ENCODE results near the gene AKTIP. TPM values are rescaled to one million over a fixed set of nuclear protein-coding genes. Genes with fewer than 3 reads are reported as not detected.
A peak's percentile ranks its signal among the peaks of the same experiment; 100 is the strongest.
"Not testable (repeated sequence)": the region's sequence is repeated elsewhere in the genome, so short reads cannot be mapped to it uniquely, and the experiment has no call there.

AKTIP gene
- total RNA-seq, 5 donors from 2014 or later (not counting 1 experiment from before 2014, with no cell fraction given), result 56.3 to 96.8 (median 70.6) TPM

- H3K27me3 ChIP-seq (replicated peaks in 1 of 2; ENCODE audit: control insufficient read depth in 2 of 2, extremely low read depth in 1 of 2, insufficient read depth in 2 of 2, low read length in 1 of 2), result peaks cover 0 to 14% of the 10 kb centered on the region in 2 experiments
- no peak overlapping the region for H3K4me3 ChIP-seq (ENCODE audit: control insufficient read depth in 1 of 2, extremely low read depth in 1 of 2, low read length in 1 of 2)
- no peak overlapping the region for H3K4me3 Mint-ChIP-seq
- ChIA-PET CTCF (no interaction called here), POLR2A (no interaction called here)
- no peaks in the 10 kb centered on the region for H3K9me3 ChIP-seq
- DNase-seq (no peak), ATAC-seq (replicated peaks in 1 of 4) (no peak)
- WGBS (ENCODE audit: insufficient coverage), result 89% methylated on average over 6 of the region's 9 CpGs
- H3K4me1 Mint-ChIP-seq, result peaks cover 24 to 43% (median 32%) of the 10 kb centered on the region in 3 donors
- peaks cover 15 to 28% of the 10 kb centered on the region in 2 experiments for H3K4me1 ChIP-seq (ENCODE audit: control insufficient read depth in 1 of 2, extremely low read depth in 1 of 2, insufficient read depth in 2 of 2, low read length in 2 of 2)
- no peaks in the 10 kb centered on the region for H3K9me3 Mint-ChIP-seq
- H3K36me3 Mint-ChIP-seq, result no peaks in the 10 kb centered on the region
- H3K27ac ChIP-seq (ENCODE audit: low read length), result no peak overlapping the region
- H3K27me3 Mint-ChIP-seq, result peaks cover 7 to 8% of the 10 kb centered on the region in 2 donors
- no peaks in the 10 kb centered on the region for H3K36me3 ChIP-seq (ENCODE audit: control insufficient read depth in 2 of 2, extremely low read depth in 1 of 2, insufficient read depth in 1 of 2, low read length in 1 of 2)
- H3K27ac Mint-ChIP-seq, result no peak overlapping the region
These were observed 38.3 kb upstream of the AKTIP start for GRCh38 chr16:53541326-53541725.

- WGBS (ENCODE audit: insufficient coverage), result 87% methylated on average over 4 of the region's 13 CpGs
- peaks cover 0 to 14% of the 10 kb centered on the region in 2 experiments for H3K27me3 ChIP-seq (replicated peaks in 1 of 2; ENCODE audit: control insufficient read depth in 2 of 2, extremely low read depth in 1 of 2, insufficient read depth in 2 of 2, low read length in 1 of 2)
- DNase-seq; H3K36me3 Mint-ChIP-seq; H3K4me3 ChIP-seq (ENCODE audit: control insufficient read depth in 1 of 2, extremely low read depth in 1 of 2, low read length in 1 of 2); H3K4me3 Mint-ChIP-seq; ATAC-seq (replicated peaks in 1 of 4); H3K36me3 ChIP-seq (ENCODE audit: control insufficient read depth in 2 of 2, extremely low read depth in 1 of 2, insufficient read depth in 1 of 2, low read length in 1 of 2); H3K9me3 Mint-ChIP-seq; H3K27ac Mint-ChIP-seq; H3K27ac ChIP-seq (ENCODE audit: low read length); H3K27me3 Mint-ChIP-seq; CTCF ChIA-PET; H3K9me3 ChIP-seq: not testable (repeated sequence)
- H3K4me1 Mint-ChIP-seq, result peaks cover 12 to 38% (median 23%) of the 10 kb centered on the region in 3 donors
- peaks cover 6 to 30% of the 10 kb centered on the region in 2 experiments for H3K4me1 ChIP-seq (ENCODE audit: control insufficient read depth in 1 of 2, extremely low read depth in 1 of 2, insufficient read depth in 2 of 2, low read length in 2 of 2)
- POLR2A ChIA-PET, result interaction anchor here in 1 of 2 donors (0.6 kb wide), 1 partner anchor 212 kb away, joined by 7 read pairs; no protein-coding TSS in a partner anchor
These were observed 37.0 kb upstream of the AKTIP start for GRCh38 chr16:53539759-53540718.

- H3K9me3 ChIP-seq; H3K4me3 Mint-ChIP-seq; H3K36me3 ChIP-seq (ENCODE audit: control insufficient read depth in 2 of 2, extremely low read depth in 1 of 2, insufficient read depth in 1 of 2, low read length in 1 of 2); H3K27me3 Mint-ChIP-seq; ATAC-seq (replicated peaks in 1 of 4); H3K4me3 ChIP-seq (ENCODE audit: control insufficient read depth in 1 of 2, extremely low read depth in 1 of 2, low read length in 1 of 2); CTCF ChIA-PET; H3K36me3 Mint-ChIP-seq; POLR2A ChIA-PET; H3K27ac ChIP-seq (ENCODE audit: low read length); H3K9me3 Mint-ChIP-seq; DNase-seq; H3K27ac Mint-ChIP-seq: not testable (repeated sequence)
- peaks cover 0 to 14% of the 10 kb centered on the region in 2 experiments for H3K27me3 ChIP-seq (replicated peaks in 1 of 2; ENCODE audit: control insufficient read depth in 2 of 2, extremely low read depth in 1 of 2, insufficient read depth in 2 of 2, low read length in 1 of 2)
- H3K4me1 Mint-ChIP-seq, result peaks cover 8 to 36% (median 21%) of the 10 kb centered on the region in 3 donors
- WGBS (ENCODE audit: insufficient coverage), result 100% methylated on average over 3 of the region's 27 CpGs
- H3K4me1 ChIP-seq (ENCODE audit: control insufficient read depth in 1 of 2, extremely low read depth in 1 of 2, insufficient read depth in 2 of 2, low read length in 2 of 2), result peaks cover 0 to 32% of the 10 kb centered on the region in 2 experiments
These were observed 36.3 kb upstream of the AKTIP start for GRCh38 chr16:53539346-53539745.

- Histone ChIP-seq H3K9me3 (no peaks in the 10 kb centered on the region), H3K36me3 (ENCODE audit: control insufficient read depth in 2 of 2, extremely low read depth in 1 of 2, insufficient read depth in 1 of 2, low read length in 1 of 2) (no peaks in the 10 kb centered on the region), H3K4me1 (ENCODE audit: control insufficient read depth in 1 of 2, extremely low read depth in 1 of 2, insufficient read depth in 2 of 2, low read length in 2 of 2) (peaks cover 0 to 32% of the 10 kb centered on the region in 2 experiments), H3K27ac (ENCODE audit: low read length) (peak overlapping the region; percentile 18), H3K4me3 (ENCODE audit: control insufficient read depth in 1 of 2, extremely low read depth in 1 of 2, low read length in 1 of 2) (no peak overlapping the region), H3K27me3 (replicated peaks in 1 of 2; ENCODE audit: control insufficient read depth in 2 of 2, extremely low read depth in 1 of 2, insufficient read depth in 2 of 2, low read length in 1 of 2) (peaks cover 0 to 12% of the 10 kb centered on the region in 2 experiments)
- WGBS (ENCODE audit: insufficient coverage), result no CpG with 5 or more reads among the region's 5 CpGs
- ATAC-seq (replicated peaks in 1 of 4) (peak in 1 of 4 experiments; percentile 28), DNase-seq (peak in 1 of 35 experiments; percentile 46)
- ChIA-PET POLR2A (no interaction called here), CTCF (interaction anchor here (0.6 to 1.4 kb wide), 2 partner anchors 12 to 353 kb away, joined by 3 read pairs; no protein-coding TSS in a partner anchor)
- Mint-ChIP-seq H3K27ac (no peak overlapping the region), H3K36me3 (no peaks in the 10 kb centered on the region), H3K4me3 (no peak overlapping the region), H3K4me1 (peaks cover 7 to 33% (median 20%) of the 10 kb centered on the region in 3 donors), H3K9me3 (no peaks in the 10 kb centered on the region), H3K27me3 (peaks cover 4 to 7% of the 10 kb centered on the region in 2 donors)
These were observed 34.6 kb upstream of the AKTIP start for GRCh38 chr16:53537626-53538025.

- H3K27ac Mint-ChIP-seq, result no peak overlapping the region
- ATAC-seq (replicated peaks in 1 of 4), result no peak
- H3K4me1 ChIP-seq (ENCODE audit: control insufficient read depth in 1 of 2, extremely low read depth in 1 of 2, insufficient read depth in 2 of 2, low read length in 2 of 2), result peaks cover 0 to 32% of the 10 kb centered on the region in 2 experiments
- H3K9me3 Mint-ChIP-seq, result no peaks in the 10 kb centered on the region
- no peaks in the 10 kb centered on the region for H3K36me3 ChIP-seq (ENCODE audit: control insufficient read depth in 2 of 2, extremely low read depth in 1 of 2, insufficient read depth in 1 of 2, low read length in 1 of 2)
- no peaks in the 10 kb centered on the region for H3K36me3 Mint-ChIP-seq
- no peaks in the 10 kb centered on the region for H3K27me3 Mint-ChIP-seq
- POLR2A ChIA-PET, result no interaction called here
- 100% methylated on average over 2 of the region's 2 CpGs for WGBS (ENCODE audit: insufficient coverage)
- H3K27me3 ChIP-seq (replicated peaks in 1 of 2; ENCODE audit: control insufficient read depth in 2 of 2, extremely low read depth in 1 of 2, insufficient read depth in 2 of 2, low read length in 1 of 2), result no peaks in the 10 kb centered on the region
- CTCF ChIA-PET, result no interaction called here
- no peak for DNase-seq
- H3K4me1 Mint-ChIP-seq, result peaks cover 7 to 30% (median 20%) of the 10 kb centered on the region in 3 donors
- no peak overlapping the region for H3K4me3 ChIP-seq (ENCODE audit: control insufficient read depth in 1 of 2, extremely low read depth in 1 of 2, low read length in 1 of 2)
- H3K4me3 Mint-ChIP-seq, result no peak overlapping the region
- H3K27ac ChIP-seq (ENCODE audit: low read length), result no peak overlapping the region
- no peaks in the 10 kb centered on the region for H3K9me3 ChIP-seq
These were observed 31.2 kb upstream of the AKTIP start for GRCh38 chr16:53534206-53534605.

- ATAC-seq (replicated peaks in 1 of 4), result no peak
- Histone ChIP-seq H3K4me1 (ENCODE audit: control insufficient read depth in 1 of 2, extremely low read depth in 1 of 2, insufficient read depth in 2 of 2, low read length in 2 of 2) (peaks cover 0 to 13% of the 10 kb centered on the region in 2 experiments), H3K27ac (ENCODE audit: low read length) (no peak overlapping the region), H3K9me3 (no peaks in the 10 kb centered on the region), H3K4me3 (ENCODE audit: control insufficient read depth in 1 of 2, extremely low read depth in 1 of 2, low read length in 1 of 2) (no peak overlapping the region), H3K27me3 (replicated peaks in 1 of 2; ENCODE audit: control insufficient read depth in 2 of 2, extremely low read depth in 1 of 2, insufficient read depth in 2 of 2, low read length in 1 of 2) (no peaks in the 10 kb centered on the region), H3K36me3 (ENCODE audit: control insufficient read depth in 2 of 2, extremely low read depth in 1 of 2, insufficient read depth in 1 of 2, low read length in 1 of 2) (no peaks in the 10 kb centered on the region)
- no peaks in the 10 kb centered on the region for H3K36me3 Mint-ChIP-seq
- no peaks in the 10 kb centered on the region for H3K9me3 Mint-ChIP-seq
- POLR2A ChIA-PET, result interaction anchor here in 1 of 2 donors (0.6 kb wide), 2 partner anchors 12 to 277 kb away, joined by 3 to 4 read pairs; no protein-coding TSS in a partner anchor
- peaks cover 7 to 14% (median 10%) of the 10 kb centered on the region in 3 donors for H3K4me1 Mint-ChIP-seq
- H3K27ac Mint-ChIP-seq, result no peak overlapping the region
- no CpG with 5 or more reads among the region's 1 CpG for WGBS (ENCODE audit: insufficient coverage)
- CTCF ChIA-PET, result interaction anchor here in 1 of 2 donors (0.6 to 1.2 kb wide), 2 partner anchors 14 to 710 kb away, joined by 3 to 5 read pairs; no protein-coding TSS in a partner anchor
- H3K27me3 Mint-ChIP-seq, result no peaks in the 10 kb centered on the region
- DNase-seq, result no peak
- no peak overlapping the region for H3K4me3 Mint-ChIP-seq
These were observed 27.7 kb upstream of the AKTIP start for GRCh38 chr16:53530741-53531140.
